Left lobe of liver (tissue), 2 donors: ENCODE results near the gene SEH1L. TPM values are rescaled to one million over a fixed set of nuclear protein-coding genes. Genes with fewer than 3 reads are reported as not detected.

Source experiments
- ATAC-seq: fragments of 200-7000 bp; cut with Tn5 transposase; one replicate; pipeline ENCODE4 v1.9.1; 2020; ENCODE audit warnings: mild to moderate bottlenecking, moderate library complexity
- DNase-seq: peaks from one replicate; pipeline ENCODE4 v3.0.0-alpha.2; 2020; ENCODE audit warnings: low spot score
- total RNA-seq: library from RNA; stranded (reverse); gene quantifications from one replicate; pipeline ENCODE4 v1.2.1, GENCODE V29; 2021
- donor health status: DM: no; HTN: no; CAD: no; lungs with moderate emphysema.
- donor health status: DM: no; HTN: yes; CAD: no.

SEH1L gene
- total RNA-seq, 1 donor from 2014 or later, result 18.7 TPM

DNA sequence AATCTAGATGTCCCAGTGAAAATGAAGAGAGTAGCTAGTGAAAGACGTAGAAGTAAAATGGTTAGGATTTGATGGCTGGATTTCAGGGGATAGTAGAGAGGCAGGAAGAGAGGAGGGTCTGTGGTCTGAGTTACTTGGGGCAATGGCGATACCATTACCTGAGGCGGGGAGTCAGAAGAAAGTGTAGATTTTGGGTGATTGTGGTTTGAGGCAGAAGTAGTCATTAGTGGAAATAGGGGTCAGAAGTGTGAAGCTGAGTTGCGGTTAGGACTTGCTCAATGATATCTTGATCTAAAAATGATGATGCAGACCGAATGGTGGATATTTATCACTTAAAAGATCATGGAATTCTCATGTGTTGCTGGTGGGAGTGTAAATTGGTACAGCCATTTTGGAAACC lies 84.4 kb downstream of the SEH1L start:
- ATAC-seq, result no peak
- DNase-seq, result no peak

DNA sequence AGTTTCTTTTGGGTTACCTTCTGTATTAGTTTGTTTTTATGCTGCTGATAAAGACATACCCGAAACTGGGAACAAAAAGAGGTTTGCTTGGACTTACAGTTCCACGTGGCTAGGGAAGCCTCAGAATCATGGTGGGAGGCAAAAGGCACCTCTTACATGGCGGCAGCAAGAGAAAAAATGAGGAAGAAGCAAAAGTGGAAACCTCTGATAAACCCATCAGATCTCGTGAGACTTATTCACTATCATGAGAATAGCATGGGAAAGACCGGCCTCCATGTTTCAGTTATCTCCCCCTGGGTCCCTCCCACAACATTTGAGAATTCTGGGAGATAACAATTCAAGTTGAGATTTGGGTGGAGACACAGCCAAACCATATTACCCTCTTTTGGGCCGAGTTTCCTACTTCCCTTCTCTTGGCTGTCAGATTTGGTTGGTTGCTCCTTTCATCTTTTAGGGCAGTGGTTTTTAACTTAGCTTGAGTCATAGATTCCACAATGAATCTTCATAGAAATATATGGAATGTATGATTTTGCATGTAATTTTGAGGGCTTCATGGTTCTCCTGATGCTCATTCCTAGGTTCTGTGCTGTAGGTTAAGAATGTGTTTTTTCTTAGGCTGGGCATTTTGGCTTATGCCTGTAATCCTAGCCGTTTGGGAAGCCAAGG lies 87.6 kb downstream of the SEH1L start:
- ATAC-seq, result no peak
- no peak for DNase-seq

DNA sequence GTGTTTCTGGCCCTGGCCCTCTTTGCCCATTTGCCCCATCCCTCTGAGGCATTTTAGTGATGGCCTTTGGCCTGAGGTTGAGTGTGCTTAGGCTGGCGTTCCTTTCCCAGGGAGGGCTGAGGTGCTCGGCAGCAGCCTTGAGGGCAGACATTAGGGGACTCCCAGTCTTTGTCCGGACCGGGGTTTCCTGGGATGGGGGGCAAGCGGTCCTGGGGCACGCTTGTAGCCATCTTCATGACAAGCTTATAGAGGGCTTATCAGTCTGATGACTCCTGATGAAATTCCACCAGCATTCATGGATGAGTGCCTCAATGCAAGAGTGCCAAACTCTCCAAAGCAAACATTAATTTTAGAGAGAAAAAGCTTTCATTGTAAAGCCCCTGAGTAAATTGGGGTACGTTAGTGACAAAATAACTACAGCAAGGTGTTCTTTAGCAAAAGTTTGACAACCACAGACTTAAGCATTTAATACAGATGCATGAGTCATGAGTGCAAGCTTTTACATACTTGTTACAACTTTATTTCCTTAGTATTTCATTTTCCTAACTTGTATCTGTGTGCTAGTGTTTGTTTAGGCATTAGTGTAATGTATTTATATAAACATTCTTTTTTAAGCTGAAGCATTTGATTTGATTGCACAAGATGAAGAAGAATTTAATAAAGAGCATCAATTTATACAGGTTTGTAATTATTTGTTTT lies 89.0 kb downstream of the SEH1L start:
- no peak for ATAC-seq

More for the DNA sequence above, 89.0 kb downstream of the SEH1L start:
- DNase-seq, result no peak

Other genes starting within 250 kb of the SEH1L start
- 6.5 TPM for gene CEP76, start 245.3 kb upstream of the SEH1L start, total RNA-seq
- 27.0 TPM for gene PSMG2, start 245.0 kb upstream of the SEH1L start, total RNA-seq
- gene PTPN2, start 63.8 kb upstream of the SEH1L start, total RNA-seq, result 9.9 TPM
- gene CEP192, start 43.4 kb downstream of the SEH1L start, total RNA-seq, result 9.5 TPM